Peyer's patch (tissue), 4 donors: ENCODE data around the gene RPS3A.

ENCODE experiments used
- CTCF ChIP-seq, 6 experiments: fragments of 450-650 bp in 4 of 6; fragments of 200-600 bp in 2 of 6; sonication (generic) in 1 of 6; IDR thresholded peaks; one replicate each; pipeline ENCODE4 v1.5.1; 2017 to 2019; ENCODE audit warnings: antibody characterized with exemption in 6 of 6, mild to moderate bottlenecking in 3 of 6, moderate library complexity in 1 of 6
- POLR2A ChIP-seq, 2 donors: fragments of 450-650 bp; IDR thresholded peaks; one replicate each; pipeline ENCODE4 v1.5.1; 2017; ENCODE audit warnings: antibody characterized with exemption in 2 of 2, mild to moderate bottlenecking in 2 of 2, moderate library complexity in 2 of 2

- TF ChIP-seq CTCF (IDR thresholded peaks at IDR 0.05) (no peak), POLR2A (IDR thresholded peaks at IDR 0.05) (no peak)
Observed at GRCh38 chr4:151092488-151092887, 6.9 kb upstream of the RPS3A start.
